H1 (cell line): ENCODE results near the gene BCO2.

Experiments used
- POLR2AphosphoS5 ChIP-seq: IDR thresholded peaks from 2 replicates; pipeline ENCODE4 v1.6.1; 2011; ENCODE audit warnings: low read depth, low read length
- TF ChIP-seq, protein P1 (sequence below): IDR thresholded peaks from 2 replicates; pipeline ENCODE4 v1.6.1; 2011; ENCODE audit warnings: low read length, improper control_type of control experiment

DNA sequence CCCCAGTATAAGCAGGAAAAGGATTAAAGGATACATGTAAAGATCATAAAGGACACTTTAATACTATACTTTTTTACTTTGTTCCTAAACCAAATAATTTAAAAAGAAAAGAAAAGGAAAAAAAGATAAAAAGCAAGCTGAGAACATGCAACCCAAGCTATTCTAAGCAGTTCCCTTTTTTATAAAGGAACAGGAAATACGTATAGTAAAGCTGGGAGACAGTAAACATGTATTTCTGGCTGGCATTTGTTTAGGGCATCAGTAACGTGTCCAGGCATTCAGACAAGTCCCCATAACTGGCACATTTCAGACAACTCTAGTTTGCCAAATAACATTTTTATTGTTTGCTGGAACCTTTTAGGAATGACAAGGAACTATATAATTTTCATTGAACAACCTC, 24.9 kb downstream of the BCO2 start:
- TF ChIP-seq, protein P1, sequence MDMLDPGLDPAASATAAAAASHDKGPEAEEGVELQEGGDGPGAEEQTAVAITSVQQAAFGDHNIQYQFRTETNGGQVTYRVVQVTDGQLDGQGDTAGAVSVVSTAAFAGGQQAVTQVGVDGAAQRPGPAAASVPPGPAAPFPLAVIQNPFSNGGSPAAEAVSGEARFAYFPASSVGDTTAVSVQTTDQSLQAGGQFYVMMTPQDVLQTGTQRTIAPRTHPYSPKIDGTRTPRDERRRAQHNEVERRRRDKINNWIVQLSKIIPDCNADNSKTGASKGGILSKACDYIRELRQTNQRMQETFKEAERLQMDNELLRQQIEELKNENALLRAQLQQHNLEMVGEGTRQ, result no peak
- no peak for TF ChIP-seq POLR2AphosphoS5
